GM12878 (cell line): Measurements from ENCODE around the gene PRPSAP1. TPM values are rescaled to one million over a fixed set of nuclear protein-coding genes. Genes with fewer than 3 reads are reported as not detected.
A peak's percentile ranks its signal among the peaks of the same experiment; 100 is the strongest.

Experiments used
- ATF7 ChIP-seq: fragments of 450-650 bp; IDR thresholded peaks from 2 replicates; pipeline ENCODE4 v1.6.1; 2016; ENCODE audit warnings: low read depth, mild to moderate bottlenecking
- BRCA1 ChIP-seq: IDR thresholded peaks from 2 replicates; pipeline ENCODE4 v1.6.1; 2011; ENCODE audit warnings: low read depth, low read length, improper control_type of control experiment
- CBX3 ChIP-seq: fragments of 200-600 bp; sonication (generic); IDR thresholded peaks from 2 replicates; pipeline ENCODE4 v1.6.1; 2016; ENCODE audit warnings: low read depth, borderline replicate concordance
- CHD4 ChIP-seq: fragments of 200-600 bp; sonication (generic); IDR thresholded peaks from 2 replicates; pipeline ENCODE4 v1.6.1; 2016; ENCODE audit warnings: mild to moderate bottlenecking
- EP300 ChIP-seq, 2 experiments: fragments of 150-350 bp in 1 of 2; IDR thresholded peaks; 2 replicates each; pipeline ENCODE4 v1.6.1; 2011 to 2012; ENCODE audit warnings: low read depth in 2 of 2, low read length in 2 of 2, borderline replicate concordance in 1 of 2, improper control_type of control experiment in 1 of 2, inconsistent platforms in 1 of 2; ENCODE audit not compliant: control insufficient read depth in 1 of 2
- HCFC1 ChIP-seq: fragments of 150-350 bp; IDR thresholded peaks from 2 replicates; pipeline ENCODE4 v1.6.1; 2014; ENCODE audit warnings: low read length
- HDAC6 ChIP-seq: fragments of 200-600 bp; sonication (generic); IDR thresholded peaks from one replicate; pipeline ENCODE4 v1.8.0; 2017; ENCODE audit warnings: antibody characterized with exemption; ENCODE audit not compliant: unreplicated experiment
- MEF2A ChIP-seq: IDR thresholded peaks from 2 replicates; pipeline ENCODE4 v1.6.1; 2011; ENCODE audit warnings: low read depth, mild to moderate bottlenecking, low read length, moderate library complexity; ENCODE audit not compliant: insufficient read depth
- MTA3 ChIP-seq: IDR thresholded peaks from 2 replicates; pipeline ENCODE4 v1.6.1; 2012; ENCODE audit warnings: low read length, inconsistent platforms, borderline replicate concordance
- NBN ChIP-seq: fragments of 450-650 bp; IDR thresholded peaks from 2 replicates; pipeline ENCODE4 v1.6.1; 2016
- NR2C2 ChIP-seq: IDR thresholded peaks from 2 replicates; pipeline ENCODE4 v1.6.1; 2011; ENCODE audit warnings: borderline replicate concordance, low read depth; ENCODE audit not compliant: control insufficient read depth, insufficient read length
- NR2F1 ChIP-seq: fragments of 450-650 bp; conservative IDR thresholded peaks from 2 replicates; pipeline ENCODE4 v1.6.1; 2017; ENCODE audit warnings: mild to moderate bottlenecking
- NRF1 ChIP-seq: conservative IDR thresholded peaks from 2 replicates; pipeline ENCODE4 v1.6.1; 2011; ENCODE audit warnings: mild to moderate bottlenecking, low read depth, low read length, improper control_type of control experiment
- PAX8 ChIP-seq: fragments of 450-650 bp; IDR thresholded peaks from 2 replicates; pipeline ENCODE4 v1.6.1; 2017; ENCODE audit warnings: mild to moderate bottlenecking, moderate library complexity
- POLR2A ChIP-seq: IDR thresholded peaks from 2 replicates; pipeline ENCODE4 v1.6.1; 2011; ENCODE audit warnings: low read depth, mild to moderate bottlenecking, low read length
- POLR2AphosphoS5 ChIP-seq: IDR thresholded peaks from 2 replicates; pipeline ENCODE4 v1.6.1; 2011; ENCODE audit warnings: mild to moderate bottlenecking, low read length, inconsistent platforms
- RUNX3 ChIP-seq: IDR thresholded peaks from 2 replicates; pipeline ENCODE4 v1.6.1; 2012; ENCODE audit warnings: low read length, inconsistent platforms
- SMAD5 ChIP-seq: IDR thresholded peaks from 2 replicates; pipeline ENCODE4 v1.6.1; 2016; ENCODE audit warnings: antibody characterized with exemption, low read depth
- STAT1 ChIP-seq: fragments of 450-650 bp; conservative IDR thresholded peaks from 2 replicates; pipeline ENCODE4 v1.6.1; 2014; ENCODE audit warnings: antibody characterized with exemption, mild to moderate bottlenecking
- STAT3 ChIP-seq: IDR thresholded peaks from 2 replicates; pipeline ENCODE4 v1.6.1; 2011; ENCODE audit warnings: low read depth, low read length, improper control_type of control experiment
- SUZ12 ChIP-seq: fragments of 200-600 bp; sonication (generic); IDR thresholded peaks from one replicate; pipeline ENCODE4 v1.6.1; 2018; ENCODE audit warnings: antibody characterized with exemption, mild to moderate bottlenecking; ENCODE audit not compliant: unreplicated experiment
- TCF3 ChIP-seq: IDR thresholded peaks from 2 replicates; pipeline ENCODE4 v1.6.1; 2012; ENCODE audit warnings: low read depth, mild to moderate bottlenecking, low read length, borderline replicate concordance; ENCODE audit not compliant: insufficient read depth
- ZNF217 ChIP-seq: fragments of 450-650 bp; IDR thresholded peaks from 2 replicates; pipeline ENCODE4 v1.6.1; 2017; ENCODE audit warnings: antibody characterized with exemption, mild to moderate bottlenecking
- ZNF384 ChIP-seq: IDR thresholded peaks from 2 replicates; pipeline ENCODE4 v1.6.1; 2012; ENCODE audit warnings: low read depth, mild to moderate bottlenecking, low read length, improper control_type of control experiment, borderline replicate concordance
- ZNF622 ChIP-seq: fragments of 450-650 bp; IDR thresholded peaks from 2 replicates; pipeline ENCODE4 v1.6.1; 2017; ENCODE audit warnings: mild to moderate bottlenecking, inconsistent platforms
- polyA plus RNA-seq, 11 experiments: library from polyadenylated mRNA; depleted of rRNA in 4 of 11; unstranded in 6 of 11; stranded (reverse) in 5 of 11; fragments of >200 nt; fragmentation: Nextera tagmentation in 4 of 11; fragmentation: Illumina TruSeq in 1 of 11; extraction: Ambion mirVana in 4 of 11; extraction: Trizol in 1 of 11; gene quantifications; 1 replicate in 1 of 11; 2 replicates in 10 of 11; pipeline versions ENCODE4 v1.2.1 to v1.2.3, GENCODE V29; 2011 to 2016; ENCODE audit warnings: inconsistent platforms in 2 of 11, missing spikeins in 2 of 11, low read depth in 1 of 11
- total RNA-seq, 4 experiments: library from RNA; depleted of rRNA in 3 of 4; stranded (reverse); fragments of >200 nt in 3 of 4; fragmentation: Illumina TruSeq in 1 of 4; extraction: Trizol in 1 of 4; gene quantifications; 2 replicates each; pipeline versions ENCODE4 v1.2.1 to v1.2.3, GENCODE V29; 2013 to 2021
- TF ChIP-seq, protein P1 (sequence below): IDR thresholded peaks from 2 replicates; pipeline ENCODE4 v1.6.1; 2011; ENCODE audit warnings: low read depth, mild to moderate bottlenecking, low read length, moderate library complexity, borderline replicate concordance; ENCODE audit errors: extremely low read depth
- TF ChIP-seq, protein P2 (sequence below): IDR thresholded peaks from 2 replicates; pipeline ENCODE4 v1.6.1; 2011; ENCODE audit warnings: mild to moderate bottlenecking, low read depth, low read length, moderate library complexity; ENCODE audit not compliant: insufficient replicate concordance
- TF ChIP-seq, protein P3 (sequence below): IDR thresholded peaks from 2 replicates; pipeline ENCODE4 v1.6.1; 2012; ENCODE audit warnings: low read depth, low read length, improper control_type of control experiment

Gene PRPSAP1
- total and polyA plus RNA-seq, 10 of the 15 experiments (the other 5 are each of a cell fraction or from before 2014, with no cell fraction given) = 15.8 to 84.2 (median 44.2) TPM

DNA sequence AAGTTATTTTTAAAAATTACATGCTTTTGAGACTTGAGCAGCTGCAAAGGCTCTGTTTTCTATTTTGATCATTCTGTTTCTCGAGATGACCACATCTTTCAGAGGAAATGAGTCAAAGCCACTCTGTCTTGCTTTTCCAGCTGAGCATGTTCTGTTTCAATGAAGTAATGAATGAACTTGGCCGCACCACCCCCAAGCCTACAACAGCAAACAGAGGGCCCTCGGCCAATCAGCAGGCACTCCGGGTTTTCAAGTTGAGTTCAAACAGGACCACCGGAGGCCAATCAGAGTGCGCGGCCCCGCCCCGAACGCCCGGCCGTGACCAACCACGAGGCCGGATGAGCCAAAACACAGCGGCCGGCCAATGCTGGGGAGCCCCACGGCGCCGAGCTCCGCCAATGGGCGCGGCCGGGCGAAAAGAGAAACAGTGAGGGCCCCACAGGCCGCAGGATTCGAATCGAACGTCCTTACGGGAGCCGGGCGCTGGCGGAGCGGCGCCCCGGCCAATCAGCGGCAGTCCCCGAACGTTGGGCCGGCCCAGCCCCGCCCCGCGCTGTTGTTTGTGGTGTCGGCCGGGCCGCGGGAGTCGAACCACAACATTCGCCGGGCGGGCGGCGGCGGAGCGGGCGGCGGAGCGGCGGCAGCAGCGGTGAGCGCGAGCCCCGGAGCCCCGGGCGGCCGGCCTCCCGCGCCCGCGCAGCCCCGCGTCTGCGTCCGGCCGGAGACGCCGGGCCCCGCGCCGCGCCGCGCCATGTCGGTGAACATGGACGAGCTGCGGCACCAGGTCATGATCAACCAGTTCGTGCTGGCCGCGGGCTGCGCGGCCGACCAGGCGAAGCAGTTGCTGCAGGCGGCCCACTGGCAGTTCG, 88.7 kb downstream of the PRPSAP1 start, which contains the start of gene UBALD2 (continued):
- TF ChIP-seq EP300 (IDR thresholded peaks at IDR 0.05; ENCODE audit: borderline replicate concordance in 1 of 2, control insufficient read depth in 1 of 2, low read depth in 2 of 2, low read length in 2 of 2) (peak; percentile 91 to 94), CBX3 (no peak), POLR2AphosphoS5 (no peak; the same call in 1 of the 2 replicates), SMAD5 (0 out of 2 replicates have a peak, but pooled peaks have one; percentile 59), MTA3 (no peak), SUZ12 (no peak), ZNF384 (no peak), NRF1 (peak; percentile 15; the same call in 1 of the 2 replicates), NBN (peak; percentile 76), HCFC1 (0 out of 2 replicates have a peak, but pooled peaks have one; percentile 16), POLR2A (peak; percentile 85), STAT1 (no peak), ZNF622 (no peak), CHD4 (no peak), STAT3 (peak; percentile 84; the same call in 1 of the 2 replicates), PAX8 (no peak), ZNF217 (no peak), TCF3 (peak; percentile 96), MEF2A (peak; percentile 99), RUNX3 (no peak), ATF7 (peak; percentile 99), BRCA1 (no peak), NR2C2 (no peak), NR2F1 (peak; percentile 38), HDAC6 (no peak)
- TF ChIP-seq, protein P1, sequence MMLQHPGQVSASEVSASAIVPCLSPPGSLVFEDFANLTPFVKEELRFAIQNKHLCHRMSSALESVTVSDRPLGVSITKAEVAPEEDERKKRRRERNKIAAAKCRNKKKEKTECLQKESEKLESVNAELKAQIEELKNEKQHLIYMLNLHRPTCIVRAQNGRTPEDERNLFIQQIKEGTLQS = 0 out of 2 replicates have a peak, but pooled peaks have one; percentile 14
- TF ChIP-seq, protein P2, sequence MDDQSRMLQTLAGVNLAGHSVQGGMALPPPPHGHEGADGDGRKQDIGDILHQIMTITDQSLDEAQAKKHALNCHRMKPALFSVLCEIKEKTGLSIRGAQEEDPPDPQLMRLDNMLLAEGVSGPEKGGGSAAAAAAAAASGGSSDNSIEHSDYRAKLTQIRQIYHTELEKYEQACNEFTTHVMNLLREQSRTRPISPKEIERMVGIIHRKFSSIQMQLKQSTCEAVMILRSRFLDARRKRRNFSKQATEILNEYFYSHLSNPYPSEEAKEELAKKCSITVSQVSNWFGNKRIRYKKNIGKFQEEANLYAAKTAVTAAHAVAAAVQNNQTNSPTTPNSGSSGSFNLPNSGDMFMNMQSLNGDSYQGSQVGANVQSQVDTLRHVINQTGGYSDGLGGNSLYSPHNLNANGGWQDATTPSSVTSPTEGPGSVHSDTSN = peak; percentile 61
- TF ChIP-seq, protein P3, sequence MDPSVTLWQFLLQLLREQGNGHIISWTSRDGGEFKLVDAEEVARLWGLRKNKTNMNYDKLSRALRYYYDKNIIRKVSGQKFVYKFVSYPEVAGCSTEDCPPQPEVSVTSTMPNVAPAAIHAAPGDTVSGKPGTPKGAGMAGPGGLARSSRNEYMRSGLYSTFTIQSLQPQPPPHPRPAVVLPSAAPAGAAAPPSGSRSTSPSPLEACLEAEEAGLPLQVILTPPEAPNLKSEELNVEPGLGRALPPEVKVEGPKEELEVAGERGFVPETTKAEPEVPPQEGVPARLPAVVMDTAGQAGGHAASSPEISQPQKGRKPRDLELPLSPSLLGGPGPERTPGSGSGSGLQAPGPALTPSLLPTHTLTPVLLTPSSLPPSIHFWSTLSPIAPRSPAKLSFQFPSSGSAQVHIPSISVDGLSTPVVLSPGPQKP = no peak
